Stimulated activated CD8-positive, alpha-beta memory T cell treated with anti-CD3 and anti-CD28 coated beads, Interleukin-4, amount 100 ng/mL, for 48 hours (primary cell): ENCODE measurements around the gene SPN.
A peak's percentile ranks its signal among the peaks of the same experiment; 100 is the strongest.
"Not testable (repeated sequence)": the region's sequence is repeated elsewhere in the genome, so short reads cannot be mapped to it uniquely, and the experiment has no call there.

Experiments
- DNase-seq: peaks from one replicate; pipeline ENCODE4 v3.0.0-alpha.2; 2020

SPN gene

GRCh38 chr16:29707160-29707559, 44.1 kb downstream of the SPN start:
- DNase-seq = not testable (repeated sequence)

- DNase-seq = no peak
These were observed 46.0 kb downstream of the SPN start for GRCh38 chr16:29708917-29709600.

GRCh38 chr16:29709657-29710056, 46.6 kb downstream of the SPN start:
- not testable (repeated sequence) for DNase-seq

GRCh38 chr16:29710227-29711219, 47.5 kb downstream of the SPN start:
- peak; percentile 35 for DNase-seq

- DNase-seq = no peak
These were observed 49.8 kb downstream of the SPN start for GRCh38 chr16:29712809-29713208.

- no peak for DNase-seq
These were observed 51.3 kb downstream of the SPN start for GRCh38 chr16:29714396-29714795.

GRCh38 chr16:29714972-29715371, 51.9 kb downstream of the SPN start:
- DNase-seq = no peak

- no peak for DNase-seq
These were observed 54.1 kb downstream of the SPN start for GRCh38 chr16:29717113-29717512.

- DNase-seq = no peak
These were observed 56.0 kb downstream of the SPN start for GRCh38 chr16:29719063-29719462.
